Measurements from ENCODE around the gene YY1. TPM values are rescaled to one million over a fixed set of nuclear protein-coding genes. Genes with fewer than 3 reads are reported as not detected.

The YY1 gene
- total RNA-seq, 2 experiments from 2014 or later: 85.3 to 116 TPM

GRCh38 chr14:100239840-100240667 is 1.1 kb downstream of the YY1 start:
- peaks cover 41% of the 10 kb centered on the region for H3K36me3 Mint-ChIP-seq
- no peaks in the 10 kb centered on the region for H3K9me3 Mint-ChIP-seq (ENCODE audit: low read depth)
- peak overlapping the region; percentile 97 for H3K4me3 Mint-ChIP-seq
- H3K27ac Mint-ChIP-seq: peak overlapping the region; percentile 89
- H3K4me1 Mint-ChIP-seq: peaks cover 46% of the 10 kb centered on the region
- H3K27me3 Mint-ChIP-seq: no peaks in the 10 kb centered on the region
- CTCF ChIA-PET: interaction anchor here (0.8 to 5.2 kb wide), 10 partner anchors 11 to 257 kb away, joined by 3 to 52 read pairs (median 16); no protein-coding TSS in a partner anchor
- DNase-seq (peak; percentile 87), ATAC-seq (peak; percentile 42)

GRCh38 chr14:100240668-100241032 is 1.7 kb downstream of the YY1 start:
- ATAC-seq (no peak), DNase-seq (no peak)
- CTCF ChIA-PET: interaction anchor here (0.8 to 5.2 kb wide), 17 partner anchors 11 to 257 kb away, joined by 3 to 52 read pairs (median 5); a partner anchor contains a TSS
- no peaks in the 10 kb centered on the region for H3K27me3 Mint-ChIP-seq
- peaks cover 39% of the 10 kb centered on the region for H3K36me3 Mint-ChIP-seq
- peak overlapping the region; percentile 89 for H3K27ac Mint-ChIP-seq
- peak overlapping the region; percentile 77 for H3K4me3 Mint-ChIP-seq
- no peaks in the 10 kb centered on the region for H3K9me3 Mint-ChIP-seq (ENCODE audit: low read depth)
- H3K4me1 Mint-ChIP-seq: peaks cover 43% of the 10 kb centered on the region

- CTCF ChIA-PET: interaction anchor here (0.7 to 5.2 kb wide), 23 partner anchors 10 to 258 kb away, joined by 3 to 52 read pairs (median 5); a partner anchor contains a TSS
- H3K36me3 Mint-ChIP-seq: peaks cover 37% of the 10 kb centered on the region
- no peak for DNase-seq
- peaks cover 41% of the 10 kb centered on the region for H3K4me1 Mint-ChIP-seq
- peak overlapping the region; percentile 89 for H3K27ac Mint-ChIP-seq
- H3K9me3 Mint-ChIP-seq (ENCODE audit: low read depth): no peaks in the 10 kb centered on the region
- no peak for ATAC-seq
- H3K4me3 Mint-ChIP-seq: peak overlapping the region; percentile 77
- H3K27me3 Mint-ChIP-seq: no peaks in the 10 kb centered on the region
These were observed 2.3 kb downstream of the YY1 start for GRCh38 chr14:100241279-100241678.

- H3K9me3 Mint-ChIP-seq (ENCODE audit: low read depth): no peaks in the 10 kb centered on the region
- H3K27ac Mint-ChIP-seq: peak overlapping the region; percentile 38
- peak overlapping the region; percentile 26 for H3K4me3 Mint-ChIP-seq
- peaks cover 46% of the 10 kb centered on the region for H3K4me1 Mint-ChIP-seq
- ATAC-seq (no peak), DNase-seq (no peak)
- H3K27me3 Mint-ChIP-seq: no peaks in the 10 kb centered on the region
- CTCF ChIA-PET: interaction anchor here (0.6 to 5.2 kb wide), 5 partner anchors 11 to 50 kb away, joined by 3 to 52 read pairs (median 28); no protein-coding TSS in a partner anchor
- H3K36me3 Mint-ChIP-seq: peaks cover 31% of the 10 kb centered on the region
These were observed 4.1 kb downstream of the YY1 start for GRCh38 chr14:100243020-100243419.

GRCh38 chr14:100246809-100247428 is 8.0 kb downstream of the YY1 start:
- Mint-ChIP-seq H3K4me3 (no peak overlapping the region), H3K36me3 (peaks cover 23% of the 10 kb centered on the region), H3K9me3 (ENCODE audit: low read depth) (no peaks in the 10 kb centered on the region), H3K27me3 (no peaks in the 10 kb centered on the region), H3K27ac (peak overlapping the region; percentile 51), H3K4me1 (peaks cover 56% of the 10 kb centered on the region)
- ATAC-seq: peak; percentile 64
- DNase-seq: no peak
- CTCF ChIA-PET: interaction anchor here (0.7 to 2.7 kb wide), 8 partner anchors 10 to 54 kb away, joined by 3 to 10 read pairs (median 5); no protein-coding TSS in a partner anchor

GRCh38 chr14:100250732-100251465 is 12.0 kb downstream of the YY1 start:
- CTCF ChIA-PET: interaction anchor here (0.8 to 1.5 kb wide), 2 partner anchors 10 to 35 kb away, joined by 4 read pairs; no protein-coding TSS in a partner anchor

GRCh38 chr14:100252684-100253083 is 13.7 kb downstream of the YY1 start:
- ATAC-seq (no peak), DNase-seq (no peak)
- H3K4me1 Mint-ChIP-seq: peaks cover 56% of the 10 kb centered on the region
- CTCF ChIA-PET: no interaction called here
- no peaks in the 10 kb centered on the region for H3K9me3 Mint-ChIP-seq (ENCODE audit: low read depth)
- peaks cover 20% of the 10 kb centered on the region for H3K36me3 Mint-ChIP-seq
- no peak overlapping the region for H3K27ac Mint-ChIP-seq
- no peaks in the 10 kb centered on the region for H3K27me3 Mint-ChIP-seq
- H3K4me3 Mint-ChIP-seq: no peak overlapping the region

More at GRCh38 chr14:100250732-100251465, 12.0 kb downstream of the YY1 start:
- Mint-ChIP-seq H3K9me3 (ENCODE audit: low read depth) (no peaks in the 10 kb centered on the region), H3K27ac (no peak overlapping the region), H3K27me3 (no peaks in the 10 kb centered on the region), H3K4me1 (peaks cover 57% of the 10 kb centered on the region), H3K4me3 (no peak overlapping the region), H3K36me3 (peaks cover 15% of the 10 kb centered on the region)
- no peak for ATAC-seq
- DNase-seq: no peak

GRCh38 chr14:100256339-100256895 is 17.5 kb downstream of the YY1 start:
- Mint-ChIP-seq H3K9me3 (ENCODE audit: low read depth) (no peaks in the 10 kb centered on the region), H3K4me1 (peaks cover 72% of the 10 kb centered on the region), H3K27ac (no peak overlapping the region), H3K4me3 (no peak overlapping the region), H3K27me3 (no peaks in the 10 kb centered on the region), H3K36me3 (peaks cover 16% of the 10 kb centered on the region)
- CTCF ChIA-PET: interaction anchor here (2.3 to 2.5 kb wide), 2 partner anchors 9 to 15 kb away, joined by 9 to 10 read pairs; no protein-coding TSS in a partner anchor
- DNase-seq: no peak
- no peak for ATAC-seq

GRCh38 chr14:100261621-100262020 is 22.7 kb downstream of the YY1 start:
- CTCF ChIA-PET: interaction anchor here (0.8 to 3.3 kb wide), 10 partner anchors 11 to 124 kb away, joined by 3 to 22 read pairs (median 4); no protein-coding TSS in a partner anchor
- peak overlapping the region; percentile 19 for H3K4me3 Mint-ChIP-seq

GRCh38 chr14:100262545-100262944 is 23.6 kb downstream of the YY1 start:
- Mint-ChIP-seq H3K9me3 (ENCODE audit: low read depth) (no peaks in the 10 kb centered on the region), H3K27me3 (no peaks in the 10 kb centered on the region), H3K4me3 (no peak overlapping the region), H3K4me1 (peaks cover 67% of the 10 kb centered on the region), H3K36me3 (peaks cover 27% of the 10 kb centered on the region), H3K27ac (peak overlapping the region; percentile 74)
- CTCF ChIA-PET: interaction anchor here (0.9 to 3.3 kb wide), 4 partner anchors 16 to 70 kb away, joined by 3 to 22 read pairs (median 14); no protein-coding TSS in a partner anchor
- DNase-seq: no peak
- no peak for ATAC-seq

More at GRCh38 chr14:100261621-100262020, 22.7 kb downstream of the YY1 start:
- no peaks in the 10 kb centered on the region for H3K27me3 Mint-ChIP-seq
- peak overlapping the region; percentile 74 for H3K27ac Mint-ChIP-seq
- H3K9me3 Mint-ChIP-seq (ENCODE audit: low read depth): no peaks in the 10 kb centered on the region
- peaks cover 29% of the 10 kb centered on the region for H3K36me3 Mint-ChIP-seq
- peak; percentile 91 for ATAC-seq
- peaks cover 75% of the 10 kb centered on the region for H3K4me1 Mint-ChIP-seq
- DNase-seq: peak; percentile 80

- Mint-ChIP-seq H3K27ac (no peak overlapping the region), H3K36me3 (peaks cover 27% of the 10 kb centered on the region), H3K9me3 (ENCODE audit: low read depth) (no peaks in the 10 kb centered on the region), H3K4me3 (no peak overlapping the region), H3K27me3 (no peaks in the 10 kb centered on the region), H3K4me1 (peaks cover 63% of the 10 kb centered on the region)
- DNase-seq (no peak), ATAC-seq (no peak)
- CTCF ChIA-PET: interaction anchor here (1.0 to 3.3 kb wide), 5 partner anchors 9 to 41 kb away, joined by 3 to 22 read pairs (median 5); no protein-coding TSS in a partner anchor
These were observed 24.2 kb downstream of the YY1 start for GRCh38 chr14:100263141-100263540.

GRCh38 chr14:100267990-100268389 is 29.0 kb downstream of the YY1 start:
- CTCF ChIA-PET: interaction anchor here (1.3 to 1.5 kb wide), 3 partner anchors 13 to 35 kb away, joined by 3 to 6 read pairs (median 4); no protein-coding TSS in a partner anchor

More at GRCh38 chr14:100267990-100268389, 29.0 kb downstream of the YY1 start:
- H3K9me3 Mint-ChIP-seq (ENCODE audit: low read depth): no peaks in the 10 kb centered on the region
- no peak overlapping the region for H3K4me3 Mint-ChIP-seq
- ATAC-seq: no peak
- H3K27me3 Mint-ChIP-seq: no peaks in the 10 kb centered on the region
- H3K36me3 Mint-ChIP-seq: peaks cover 22% of the 10 kb centered on the region
- no peak overlapping the region for H3K27ac Mint-ChIP-seq
- no peak for DNase-seq
- H3K4me1 Mint-ChIP-seq: peaks cover 30% of the 10 kb centered on the region
